Stimulated activated CD8-positive, alpha-beta memory T cell treated with anti-CD3 and anti-CD28 coated beads, Interleukin-15, amount 100 ng/mL, for 48 hours (primary cell): ENCODE results near the gene PRDM16.

Experiments
- DNase-seq, 2 donors: peaks; one replicate each; pipeline ENCODE4 v3.0.0-alpha.2; 2020; ENCODE audit warnings: low read depth in 2 of 2

Gene PRDM16

DNA sequence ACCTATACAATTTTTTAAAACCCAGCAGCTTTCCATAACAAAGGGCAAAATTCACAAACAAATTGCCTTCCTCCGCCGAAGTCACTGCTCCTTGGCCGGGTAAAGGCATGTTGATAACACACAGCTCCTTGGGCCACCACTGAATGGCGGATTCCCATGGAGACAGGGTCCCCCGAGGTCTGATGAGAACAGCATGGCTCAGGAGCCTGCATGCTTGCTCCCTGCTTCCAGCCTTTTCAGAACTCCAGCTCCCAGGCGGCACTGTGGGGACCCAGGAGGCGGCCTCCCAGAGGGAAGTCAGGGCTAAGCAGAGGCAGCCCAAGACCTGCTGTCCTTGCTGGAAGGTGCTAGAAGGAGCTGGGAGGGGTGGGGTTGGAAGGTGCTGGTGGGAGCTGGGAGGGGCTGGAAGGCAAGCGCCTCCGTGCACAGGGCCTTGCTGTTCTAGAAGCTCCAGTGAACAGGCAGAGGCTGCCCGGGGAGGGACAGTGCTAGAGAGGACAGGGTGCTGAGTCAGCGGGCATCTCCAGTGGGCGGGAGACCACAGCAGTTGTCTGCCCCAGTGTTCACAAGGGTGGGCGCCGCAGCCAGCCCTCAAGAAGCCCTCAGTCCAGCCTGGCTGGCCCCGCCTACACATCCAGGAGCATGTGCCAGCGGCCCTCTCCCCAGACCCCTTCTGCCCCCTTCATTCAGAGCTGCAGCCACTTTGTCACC, 35.1 kb downstream of the PRDM16 start:
- DNase-seq, result no peak

DNA sequence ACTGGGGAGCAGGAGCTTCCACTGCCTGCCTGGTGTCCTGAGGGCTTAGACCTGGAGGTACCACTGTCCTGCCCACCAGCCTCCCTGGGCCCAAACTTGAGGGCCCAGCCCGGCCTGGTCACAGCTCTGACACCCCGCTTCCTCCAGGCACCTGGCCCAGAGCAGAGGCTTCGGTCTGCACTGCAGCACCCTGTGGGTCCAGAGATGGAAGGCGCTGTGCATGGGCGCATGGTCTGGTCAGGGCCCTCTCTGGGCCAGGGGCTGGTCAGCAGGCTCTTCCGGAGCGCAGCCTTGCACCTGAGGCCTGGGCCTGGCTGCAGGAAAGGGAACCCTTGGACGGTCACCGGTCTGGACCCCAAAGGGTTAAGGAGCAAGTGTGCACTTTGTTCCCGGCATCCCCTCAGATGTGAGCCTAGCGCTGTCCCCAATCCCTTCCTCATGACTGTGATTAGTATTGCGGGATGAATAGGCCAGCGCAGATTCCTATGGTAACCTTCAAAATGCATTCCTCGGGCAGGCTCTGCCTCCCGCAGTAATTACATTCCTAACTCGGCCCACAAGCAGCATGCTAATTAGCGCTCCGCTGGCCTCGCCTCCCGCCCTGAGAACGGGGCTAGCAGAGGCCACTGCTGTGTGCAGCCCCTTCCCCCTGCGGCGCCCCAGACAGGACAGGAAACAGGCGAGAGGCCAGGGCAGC, 36.3 kb downstream of the PRDM16 start:
- no peak for DNase-seq

DNA sequence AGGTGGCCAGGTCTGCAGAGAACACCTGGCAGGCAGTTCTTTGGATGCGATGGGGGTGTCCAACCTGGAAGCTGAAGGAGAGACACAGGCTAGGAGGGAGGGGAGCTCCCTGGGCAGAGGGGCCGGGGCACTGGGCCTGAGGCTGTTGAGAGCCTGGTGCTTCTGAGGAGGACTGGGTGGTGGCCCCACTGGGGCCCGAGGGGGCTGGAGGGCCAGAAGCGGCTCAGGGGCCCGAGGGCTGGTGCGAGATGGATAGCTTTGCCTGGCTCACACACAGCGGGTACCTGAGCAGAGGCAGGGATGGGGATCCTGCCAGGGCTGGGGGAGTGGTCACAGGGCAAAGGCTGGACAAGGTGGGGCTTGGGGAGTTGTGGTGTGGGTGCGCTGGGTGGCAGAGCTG, 37.2 kb downstream of the PRDM16 start:
- DNase-seq, result no peak

DNA sequence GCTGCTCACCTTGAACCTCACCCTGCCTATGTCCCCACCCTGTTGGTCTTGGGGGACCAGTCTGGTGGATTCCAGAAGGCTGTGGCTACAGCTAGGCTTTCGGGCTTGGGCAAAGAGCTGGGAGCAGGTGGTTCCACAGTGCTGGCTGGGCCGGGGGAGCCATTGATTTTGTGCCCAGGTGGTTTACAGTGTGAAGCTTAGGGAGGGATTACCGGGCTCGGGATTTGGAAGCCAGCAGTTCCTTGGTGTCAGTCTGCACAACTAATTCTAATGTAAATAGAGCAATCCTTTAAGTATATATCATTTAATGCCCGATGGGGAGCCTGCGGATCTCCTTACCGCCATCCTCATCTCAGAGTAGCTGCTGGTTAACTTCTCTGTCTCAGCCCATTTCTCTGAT, 38.2 kb downstream of the PRDM16 start:
- DNase-seq, result no peak

DNA sequence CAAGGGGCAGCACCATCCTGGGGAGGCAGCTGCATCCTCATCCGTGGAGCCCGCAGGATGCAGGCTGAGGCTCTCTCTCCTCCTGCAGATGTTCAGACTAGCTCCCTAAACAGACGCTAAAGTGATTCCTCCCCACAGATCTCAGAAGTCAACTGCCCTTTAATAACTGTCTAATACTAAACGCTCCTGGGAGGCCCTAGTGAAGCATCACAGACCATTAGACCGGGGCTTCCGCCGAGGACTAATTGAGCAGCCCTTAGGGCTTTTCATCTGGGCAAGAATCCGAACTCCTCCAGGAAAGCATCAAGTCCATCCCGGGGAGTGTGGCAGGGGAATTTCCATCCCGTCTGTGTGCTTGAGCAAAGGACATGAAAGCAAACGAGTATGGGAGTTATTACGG, 40.4 kb downstream of the PRDM16 start:
- no peak for DNase-seq

DNA sequence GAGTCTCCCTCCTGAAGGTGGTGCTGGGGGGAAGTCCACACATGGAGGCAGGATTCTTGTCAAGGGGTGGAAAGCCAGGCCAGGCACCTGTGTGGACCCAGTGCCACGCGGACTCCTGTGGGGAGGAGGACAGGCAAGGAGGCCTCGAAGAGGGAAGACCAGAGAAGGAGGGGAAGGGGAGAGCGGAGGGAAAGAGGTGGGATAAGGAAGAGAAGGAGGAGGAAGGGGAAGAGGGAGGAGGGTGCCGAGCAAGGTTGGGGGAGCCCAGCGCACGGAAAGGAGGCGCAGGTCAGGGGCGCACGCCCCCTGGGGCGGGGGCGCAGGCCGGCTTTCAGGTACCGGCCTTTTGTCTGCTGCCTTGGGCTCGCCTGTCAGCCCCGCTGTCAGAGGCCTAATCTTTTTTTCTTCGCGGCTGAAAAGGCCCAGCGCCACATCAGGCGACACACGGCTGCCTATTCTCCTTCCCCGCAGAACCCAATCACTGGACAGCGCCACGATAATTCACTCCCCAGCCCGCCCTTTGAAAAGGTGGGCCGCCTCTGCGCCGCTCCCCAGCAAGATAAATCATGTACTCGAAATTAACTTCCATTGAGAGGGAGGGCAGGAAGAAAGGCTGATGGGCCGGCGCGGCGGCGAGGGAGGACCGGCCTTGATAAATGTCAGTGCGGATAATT, 42.5 kb downstream of the PRDM16 start:
- DNase-seq, result no peak

DNA sequence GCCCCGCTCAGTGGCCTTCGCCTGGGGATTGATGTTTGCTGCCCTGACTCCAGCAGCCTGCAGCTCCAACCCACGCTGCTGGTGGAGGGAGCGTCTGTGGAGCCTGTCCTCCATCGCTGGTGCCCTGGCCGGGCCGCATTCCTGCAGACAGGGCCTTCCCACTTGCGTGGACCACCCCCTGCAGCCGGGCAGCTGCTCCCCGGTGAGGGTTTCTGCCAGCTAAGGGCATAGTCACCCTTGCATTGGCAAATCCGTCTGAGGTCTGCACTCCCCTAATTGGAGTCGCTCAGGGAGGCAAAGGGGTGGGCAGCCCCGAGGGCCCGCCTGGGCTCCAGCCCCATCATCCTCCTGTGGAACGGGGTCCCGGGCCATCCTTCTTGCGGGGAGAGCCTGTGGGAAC, 43.5 kb downstream of the PRDM16 start:
- no peak for DNase-seq

DNA sequence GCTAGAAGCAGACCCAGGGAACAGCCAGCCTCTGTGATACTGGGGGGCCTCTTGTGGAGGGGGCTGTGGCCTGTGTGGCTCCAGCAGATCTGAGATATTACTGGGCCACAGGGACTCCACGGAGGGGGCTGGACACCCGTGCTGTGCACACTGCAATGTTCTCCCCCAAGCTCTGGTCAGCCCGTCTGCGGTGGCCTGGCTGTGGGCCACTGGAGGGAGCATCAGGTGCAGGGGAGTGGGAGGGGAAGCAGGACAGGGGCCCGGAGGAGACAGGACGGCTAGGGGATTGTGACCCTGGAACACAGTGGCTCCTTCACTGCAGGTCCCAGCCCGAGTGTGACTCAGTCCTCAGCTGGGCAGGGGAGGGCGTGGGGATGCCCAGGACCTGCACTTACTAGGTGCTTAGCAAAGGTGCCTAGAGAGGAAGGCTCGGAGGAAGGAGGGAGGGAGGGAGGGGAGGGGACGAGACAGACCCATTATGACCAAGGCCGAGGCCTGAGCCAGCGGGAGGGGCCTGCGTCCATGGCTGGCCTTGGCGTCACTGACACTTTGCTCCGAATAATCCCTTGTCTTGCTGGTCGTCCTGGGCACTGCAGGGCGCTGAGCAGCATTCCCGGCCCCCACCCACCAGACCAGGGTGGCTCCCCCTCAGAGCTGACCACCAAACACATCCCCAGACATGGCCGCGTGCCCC, 44.2 kb downstream of the PRDM16 start:
- no peak for DNase-seq

DNA sequence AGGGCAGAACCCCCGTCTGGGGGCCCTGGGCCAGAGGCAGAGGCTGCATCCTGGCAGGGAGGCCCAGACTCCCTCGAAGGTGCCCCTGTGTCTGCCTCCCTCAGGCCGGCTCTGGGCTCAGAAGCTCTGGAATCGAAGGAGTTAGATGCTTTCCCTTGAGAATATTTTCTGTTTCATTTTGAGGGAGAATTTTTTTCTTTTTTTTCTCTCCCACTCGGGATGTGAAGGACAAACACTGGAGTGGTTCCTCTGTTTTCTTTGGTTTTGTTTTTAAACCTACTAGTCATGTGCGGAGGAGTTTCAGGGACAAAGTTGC, 44.7 kb downstream of the PRDM16 start:
- no peak for DNase-seq

DNA sequence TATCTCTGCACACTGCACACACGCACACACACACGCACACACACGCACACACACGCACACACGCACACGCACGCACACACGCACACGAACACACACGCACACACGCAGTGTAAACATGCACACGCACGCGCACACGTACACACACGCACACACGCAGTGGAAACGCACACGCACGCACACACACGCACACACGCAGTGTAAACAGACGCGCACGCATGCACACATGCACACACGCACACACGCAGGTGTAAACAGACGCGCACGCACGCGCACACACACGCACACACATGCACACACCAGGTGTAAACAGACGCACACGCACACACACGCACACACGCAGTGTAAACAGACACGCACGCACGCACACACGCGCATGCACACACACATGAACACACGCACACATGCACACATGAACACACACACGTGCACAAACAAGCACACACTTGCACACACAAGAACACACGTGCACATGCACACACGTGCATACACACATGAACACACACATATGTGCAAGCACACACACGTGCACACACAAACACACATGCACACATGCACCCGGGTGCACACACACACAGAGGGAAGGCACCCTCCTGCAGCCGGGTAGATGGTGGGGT, 45.2 kb downstream of the PRDM16 start:
- DNase-seq, result no peak

DNA sequence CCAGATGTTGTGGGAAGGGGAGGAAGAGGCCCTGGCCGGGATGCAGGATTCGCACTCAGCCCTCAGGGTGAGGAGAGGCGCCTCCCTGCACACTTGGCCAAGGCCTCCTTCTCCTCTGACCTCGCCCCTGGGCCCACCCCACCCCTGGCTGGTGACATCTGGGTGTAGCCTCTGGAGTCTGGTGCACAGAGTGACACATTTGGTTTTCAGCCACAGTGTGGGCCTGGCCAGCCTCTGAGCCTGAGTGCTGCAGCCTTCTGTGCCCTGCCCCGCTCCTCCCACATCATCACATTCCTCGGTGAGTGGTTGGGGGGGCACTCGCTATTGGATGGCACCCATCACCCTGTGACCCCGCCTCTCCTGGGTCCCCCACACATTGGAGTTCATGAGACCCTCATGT, 45.8 kb downstream of the PRDM16 start:
- DNase-seq, result no peak

DNA sequence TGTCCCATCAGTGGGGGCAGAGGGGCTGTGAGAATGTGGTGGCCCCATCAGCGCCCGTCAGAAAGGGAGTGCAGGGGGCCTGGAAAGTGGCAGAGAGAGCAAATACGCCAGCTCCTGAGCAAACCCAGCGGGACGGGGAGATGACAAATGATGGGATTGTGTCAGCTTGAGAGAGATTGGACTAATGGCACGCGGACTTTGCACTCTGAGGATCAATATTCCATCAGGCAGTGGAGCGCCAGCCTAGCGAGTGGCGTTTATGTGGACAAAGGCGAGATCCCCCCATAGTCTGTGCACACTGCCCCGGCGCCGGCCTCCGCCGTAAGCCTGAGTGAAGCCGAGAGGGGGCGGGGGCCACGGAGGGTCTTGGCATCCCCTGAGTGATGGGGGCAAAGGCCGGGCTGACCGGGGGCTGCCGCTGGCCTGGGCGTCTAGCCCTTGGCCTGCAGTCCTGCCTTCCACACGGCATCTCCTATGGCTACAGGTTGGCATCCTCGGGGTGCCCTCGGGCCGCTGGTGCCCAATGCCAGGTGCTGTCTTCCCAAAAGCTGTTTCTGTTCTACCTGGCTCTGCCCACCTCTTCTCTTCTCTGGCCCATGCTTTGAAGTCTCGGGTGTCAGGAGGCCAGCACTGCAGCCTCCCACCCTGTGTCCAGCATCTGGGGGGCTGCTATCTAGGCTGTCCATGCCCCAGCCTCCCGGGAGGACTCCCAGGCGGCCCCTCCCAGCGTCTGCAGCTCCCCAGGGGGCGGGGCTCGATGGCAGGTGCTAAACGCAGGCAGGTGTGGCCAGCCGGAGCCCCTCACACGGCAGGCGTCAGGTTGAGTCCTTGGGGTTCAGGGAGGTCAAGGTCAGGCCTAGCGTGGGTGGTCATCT, 46.5 kb downstream of the PRDM16 start:
- DNase-seq, result no peak

DNA sequence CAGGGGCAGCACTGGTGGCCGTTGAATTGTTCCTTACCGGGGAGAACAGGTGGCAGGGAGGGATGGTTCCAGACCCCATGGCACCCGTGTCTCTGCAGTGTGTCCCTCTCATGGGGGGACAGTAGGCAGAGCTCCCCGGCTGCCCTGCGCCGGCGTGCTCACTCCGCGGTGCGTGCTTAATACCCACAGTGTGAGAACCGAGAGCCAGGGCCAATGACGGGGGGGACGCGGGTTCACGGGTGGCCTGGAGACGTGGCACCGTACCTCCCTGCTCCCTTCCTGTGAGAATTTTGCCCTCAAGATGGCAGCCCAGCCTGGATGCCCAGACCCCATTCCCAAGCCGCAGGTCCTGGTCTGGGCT, 47.1 kb downstream of the PRDM16 start:
- no peak for DNase-seq

DNA sequence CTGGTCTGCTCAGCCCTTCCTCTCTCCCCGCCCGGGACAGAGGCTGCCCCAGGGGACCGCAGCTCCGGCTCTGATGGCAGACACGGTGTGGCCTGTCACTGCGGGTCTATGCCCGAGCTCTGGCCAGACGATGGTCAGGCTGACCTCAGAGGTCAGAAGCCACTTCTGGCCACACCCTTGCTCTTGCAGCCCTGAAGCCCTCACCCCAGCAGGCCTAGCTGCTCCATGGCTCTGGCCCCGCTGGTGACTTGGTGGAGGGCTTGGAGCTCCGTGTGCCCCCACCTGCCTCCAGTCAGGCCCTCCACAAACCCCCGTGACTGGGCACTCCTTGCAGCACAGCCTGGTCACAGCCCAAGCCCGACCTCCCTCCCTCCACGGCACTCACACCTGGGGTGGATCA, 47.6 kb downstream of the PRDM16 start:
- DNase-seq, result no peak

DNA sequence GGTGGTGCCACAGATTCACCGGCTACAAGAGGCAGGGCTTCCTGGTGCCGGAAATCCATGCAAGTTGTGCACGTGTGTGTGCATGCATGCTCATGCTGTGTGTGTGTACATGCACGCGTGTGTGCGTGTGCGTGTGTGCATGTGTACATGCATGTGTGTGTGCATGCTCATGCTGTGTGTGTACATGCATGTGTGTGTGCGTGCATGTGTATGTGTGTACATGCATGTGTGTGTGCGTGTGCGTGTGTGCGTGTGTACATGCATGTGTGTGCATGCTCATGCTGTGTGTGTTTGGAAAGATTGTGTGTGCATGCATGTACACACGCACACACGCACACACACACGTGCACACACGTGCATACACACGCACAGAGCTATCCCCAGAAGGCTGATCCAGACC, 48.9 kb downstream of the PRDM16 start:
- no peak for DNase-seq

DNA sequence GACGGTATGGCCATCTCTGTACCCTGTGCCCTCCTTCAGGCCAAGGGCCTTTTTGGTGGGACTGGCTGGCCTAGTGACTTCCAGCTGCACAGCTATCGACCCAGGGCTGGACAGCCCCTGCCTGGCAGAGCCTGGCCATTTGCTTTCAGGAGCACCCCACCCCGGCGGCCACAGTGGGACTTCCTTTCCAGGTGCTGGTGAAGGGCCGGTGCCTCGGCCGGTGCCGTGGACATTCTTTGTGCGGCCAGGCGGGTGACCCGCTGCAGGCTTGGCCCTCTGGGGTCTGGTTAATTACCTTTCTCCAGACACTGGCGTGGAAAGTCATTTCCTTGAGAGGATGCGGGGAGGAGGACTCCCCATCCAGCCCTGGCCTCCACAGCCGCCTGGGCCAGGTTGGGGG, 50.1 kb downstream of the PRDM16 start:
- no peak for DNase-seq

DNA sequence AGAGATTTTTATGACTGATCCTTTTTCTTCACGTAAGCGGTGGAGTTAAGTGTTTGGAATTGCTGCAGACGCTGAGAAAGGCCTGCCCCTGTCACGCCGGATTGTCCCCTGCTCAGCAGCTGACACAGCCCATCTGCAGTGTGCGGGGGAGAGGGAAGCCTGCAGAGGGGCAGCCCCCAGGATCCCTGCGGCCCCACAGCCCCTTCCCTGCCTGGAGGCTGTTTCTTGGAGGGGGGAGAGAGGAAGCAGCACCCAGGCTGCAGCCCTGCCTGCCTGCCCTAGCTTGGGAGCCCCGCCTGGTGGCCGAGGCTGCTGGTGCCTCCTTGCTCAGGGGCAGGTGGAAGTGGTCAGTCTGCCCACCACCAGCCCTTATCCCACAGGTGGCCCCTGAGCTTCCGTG, 50.7 kb downstream of the PRDM16 start:
- DNase-seq, result no peak

DNA sequence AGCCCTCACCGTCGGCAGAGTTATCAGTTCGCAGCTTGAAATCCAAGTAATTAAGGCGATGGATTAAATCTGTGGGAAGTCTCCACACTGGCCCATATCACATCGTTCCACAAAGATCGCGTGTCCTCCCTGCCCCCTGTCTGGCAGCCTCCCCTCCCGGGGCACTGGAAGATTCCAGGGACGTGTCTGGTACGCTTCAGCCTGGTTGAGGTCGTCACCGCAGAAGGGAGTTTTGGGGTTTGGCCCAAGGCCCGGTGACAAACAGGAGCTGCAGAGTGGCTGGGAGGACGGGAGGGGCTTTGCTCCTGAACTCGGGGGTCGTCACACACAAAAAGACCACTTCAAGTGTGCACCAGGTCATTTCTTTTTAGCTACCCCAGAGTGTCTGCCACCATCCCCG, 51.1 kb downstream of the PRDM16 start:
- DNase-seq, result no peak

DNA sequence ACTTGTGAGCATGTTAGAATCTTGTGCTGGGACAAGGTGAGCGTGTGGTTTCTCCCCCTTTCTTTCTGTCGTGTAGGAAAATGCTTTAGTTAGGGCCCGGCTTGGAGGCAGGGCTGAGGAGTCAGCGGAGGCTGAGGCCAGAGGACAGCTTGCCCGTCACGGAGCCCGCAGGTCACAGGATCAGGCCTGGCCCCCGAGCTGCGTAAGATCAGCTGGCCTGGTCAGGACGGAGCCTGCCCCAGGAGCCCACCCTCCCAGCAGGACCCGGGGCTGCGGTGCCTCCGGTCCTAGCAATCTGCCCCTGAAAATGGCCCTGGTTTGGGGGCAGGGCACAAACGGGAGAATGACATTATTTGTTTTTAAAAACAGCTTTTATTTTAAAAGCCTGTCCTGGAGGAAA, 52.0 kb downstream of the PRDM16 start:
- no peak for DNase-seq

DNA sequence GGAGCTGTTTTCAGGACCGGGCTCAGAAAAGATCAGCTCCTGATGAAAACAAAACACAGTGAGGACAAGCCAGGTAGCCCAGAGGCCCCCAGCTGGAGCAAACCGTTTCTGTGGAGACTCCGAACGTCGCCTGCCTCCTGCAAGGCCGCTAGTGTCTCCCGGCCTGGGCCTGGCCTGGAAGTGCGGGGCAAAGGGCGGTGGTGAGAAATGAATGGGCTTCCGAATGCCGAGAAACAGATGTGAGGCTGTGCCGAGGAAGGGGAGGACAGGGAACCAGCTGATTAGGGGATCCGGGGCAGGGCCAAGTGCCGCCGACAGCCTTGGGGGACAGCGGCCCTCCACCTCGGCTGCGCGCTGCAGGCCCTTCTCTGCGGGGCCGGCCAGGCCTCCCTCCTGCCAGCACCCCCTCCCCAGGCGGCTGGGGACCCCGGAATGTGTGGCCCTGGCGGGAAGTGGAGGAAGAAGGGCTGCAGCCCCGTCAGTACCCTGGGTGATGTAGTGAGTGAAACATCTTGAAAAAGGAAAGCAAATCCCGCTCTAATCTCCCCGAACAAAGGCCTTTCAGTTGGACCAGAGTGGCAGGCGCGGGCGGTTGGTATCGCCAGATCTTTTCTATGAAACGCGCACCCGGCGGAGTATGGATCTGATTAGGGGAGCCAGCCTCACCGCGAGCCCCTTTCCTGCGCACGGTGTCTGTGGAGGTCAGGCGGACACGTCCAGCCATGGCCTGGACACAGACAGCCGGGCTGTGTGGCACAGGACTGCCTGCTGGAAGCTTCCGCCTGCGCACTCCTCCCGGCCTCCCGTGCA, 52.6 kb downstream of the PRDM16 start:
- no peak for DNase-seq

DNA sequence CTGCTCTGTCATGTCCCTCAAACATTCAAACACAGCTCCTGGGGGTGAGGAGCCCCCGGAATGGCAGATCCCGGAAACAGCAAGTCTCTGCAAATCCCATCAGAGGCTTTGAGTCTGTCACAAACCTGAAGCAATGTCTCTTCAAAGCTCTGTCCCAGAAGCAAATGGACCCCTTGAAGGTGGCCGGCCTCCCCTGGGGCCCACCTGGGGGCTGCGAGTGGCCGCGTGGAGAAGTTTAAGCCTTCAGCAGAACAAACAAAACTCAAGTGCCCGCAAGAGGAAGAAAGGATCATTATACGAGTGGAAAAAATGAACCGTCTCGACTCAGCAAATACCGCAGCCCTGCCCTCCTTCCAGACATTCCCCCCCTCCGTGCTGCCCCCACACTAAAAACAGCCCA, 53.3 kb downstream of the PRDM16 start:
- DNase-seq, result no peak
